Breast epithelium (tissue), 3 donors: ENCODE data around the gene LYST.

Source experiments
- CTCF ChIP-seq, 3 donors: fragments of 450-650 bp; IDR thresholded peaks; one replicate each; pipeline ENCODE4 v1.5.1; 2016 to 2017; ENCODE audit warnings: antibody characterized with exemption in 3 of 3, mild to moderate bottlenecking in 3 of 3, moderate library complexity in 3 of 3
- POLR2A ChIP-seq: fragments of 450-650 bp; IDR thresholded peaks from one replicate; pipeline ENCODE4 v1.6.1; 2016; ENCODE audit warnings: antibody characterized with exemption, mild to moderate bottlenecking, moderate library complexity
- POLR2AphosphoS5 ChIP-seq, 3 donors: sonication (generic); formaldehyde crosslinking; IDR thresholded peaks; one replicate each; pipeline ENCODE4 v1.6.1; 2017; ENCODE audit warnings: antibody characterized with exemption in 3 of 3

- TF ChIP-seq CTCF (IDR thresholded peaks at IDR 0.05) (no peak), POLR2A (no peak), POLR2AphosphoS5 (IDR thresholded peaks at IDR 0.05) (no peak)
Observed at GRCh38 chr1:235790123-235790522, 76.6 kb downstream of the LYST start.
